HepG2 (cell line): ENCODE measurements around the gene CD81. TPM values are rescaled to one million over a fixed set of nuclear protein-coding genes. Genes with fewer than 3 reads are reported as not detected.

Source experiments
- ATAC-seq: fragments of 200-7000 bp; cut with Tn5 transposase; 3 replicates; pipeline ENCODE4 v1.9.1; 2020; ENCODE audit warnings: mild to moderate bottlenecking, moderate library complexity
- BruUV-seq: library from RNA; stranded (reverse); fragments of 400-500 nt; replicated peaks from 2 replicates; lab custom pipeline; 2021; lab: Mats Ljungman, UMichigan
- CTCF ChIA-PET: fragments of 300-600 bp; formaldehyde crosslinking; extraction: SDS; loops from one replicate; lab custom pipeline; 2021; ENCODE audit warnings: low total read pairs, inconsistent platforms, low intra/inter-chr PET ratio; lab: Yijun Ruan, JAX
- POLR2A ChIA-PET: fragments of 350-600 bp; sonication (Branson Sonifier 250); formaldehyde crosslinking; loops from one replicate; lab custom pipeline; 2020; ENCODE audit warnings: antibody characterized with exemption, inconsistent platforms; lab: Yijun Ruan, JAX
- DNase-seq: peaks from one replicate; pipeline ENCODE4 v3.0.0-alpha.2; 2015; ENCODE audit warnings: low spot score
- FAIRE-seq: peaks from 3 replicates; lab custom pipeline; 2011; peaks lifted over from hg19 to GRCh38; lab: Jason Lieb, UNC
- H2AFZ ChIP-seq: one replicate; pipeline ENCODE4 v1.6.1; 2011; ENCODE audit warnings: low read length, inconsistent platforms
- H3K27ac ChIP-seq: fragments of 300-600 bp; 3 replicates; pipeline ENCODE4 v1.8.0; 2011; ENCODE audit warnings: mixed run types, mild to moderate bottlenecking, mixed read lengths, low read length, inconsistent platforms; ENCODE audit not compliant: insufficient read depth; ENCODE audit errors: extremely low read length
- H3K27me3 ChIP-seq, 2 experiments: fragments of 200-600 bp in 1 of 2; 2 replicates in 1 of 2; 3 replicates in 1 of 2; pipeline versions ENCODE4 v1.6.0 to v1.8.0; 2011; ENCODE audit warnings: low read length in 2 of 2, mild to moderate bottlenecking in 2 of 2, moderate library complexity in 2 of 2, inconsistent platforms in 1 of 2; ENCODE audit not compliant: insufficient read depth in 2 of 2, control insufficient read depth in 1 of 2
- H3K36me3 ChIP-seq, 2 experiments: fragments of 200-600 bp in 1 of 2; replicated peaks in 1 of 2; 2 replicates in 1 of 2; 3 replicates in 1 of 2; pipeline versions ENCODE4 v1.5.1 to v1.8.0; 2011; ENCODE audit warnings: low read length in 2 of 2, inconsistent platforms in 1 of 2; ENCODE audit not compliant: insufficient read depth in 2 of 2, control insufficient read depth in 1 of 2
- H3K4me1 ChIP-seq: 2 replicates; pipeline ENCODE4 v1.5.1; 2012; ENCODE audit warnings: low read length, inconsistent platforms; ENCODE audit not compliant: insufficient read depth
- H3K4me2 ChIP-seq: 2 replicates; pipeline ENCODE4 v1.6.0; 2011; ENCODE audit warnings: low read depth, low read length, inconsistent platforms
- H3K4me3 ChIP-seq, 3 experiments: fragments of 200-600 bp in 1 of 3; sonication (generic), shearing (Covaris generic) in 1 of 3; replicated peaks in 1 of 3; 2 replicates each; pipeline ENCODE4 v1.5.1; 2011 to 2016; ENCODE audit warnings: low read length in 3 of 3, inconsistent platforms in 2 of 3, low read depth in 2 of 3, mild to moderate bottlenecking in 2 of 3, control low read depth in 1 of 3, mixed read lengths in 1 of 3; ENCODE audit not compliant: insufficient read depth in 1 of 3
- H3K79me2 ChIP-seq: one replicate; pipeline ENCODE4 v1.6.1; 2011; ENCODE audit warnings: low read length, inconsistent platforms; ENCODE audit not compliant: insufficient read depth
- H3K9ac ChIP-seq: 2 replicates; pipeline ENCODE4 v1.6.0; 2011; ENCODE audit warnings: mild to moderate bottlenecking, low read depth, low read length, inconsistent platforms; ENCODE audit not compliant: insufficient read depth
- H3K9me3 ChIP-seq: 2 replicates; pipeline ENCODE4 v1.5.1; 2012; ENCODE audit warnings: mild to moderate bottlenecking, low read length
- H4K20me1 ChIP-seq: 2 replicates; pipeline ENCODE4 v1.6.0; 2011; ENCODE audit warnings: inconsistent platforms, mild to moderate bottlenecking, low read length, moderate library complexity; ENCODE audit not compliant: insufficient read depth
- ATM ChIP-seq: fragments of 450-650 bp; IDR thresholded peaks from 2 replicates; pipeline ENCODE4 v1.7.1; 2017; ENCODE audit warnings: mild to moderate bottlenecking, borderline replicate concordance
- PAX8 ChIP-seq: sonication (generic); formaldehyde crosslinking; IDR thresholded peaks from 2 replicates; pipeline ENCODE4 v1.8.0; 2022; ENCODE audit warnings: mild to moderate bottlenecking, missing genetic modification reagents, borderline replicate concordance
- POLR2AphosphoS5 ChIP-seq: IDR thresholded peaks from 2 replicates; pipeline ENCODE4 v1.6.1; 2012; ENCODE audit warnings: low read depth, low read length
- SMYD3 ChIP-seq: sonication (generic); formaldehyde crosslinking; IDR thresholded peaks from 2 replicates; pipeline ENCODE4 v1.8.1; 2023; ENCODE audit warnings: mild to moderate bottlenecking, missing genetic modification reagents
- ZNF263 ChIP-seq: sonication (generic); formaldehyde crosslinking; IDR thresholded peaks from 2 replicates; pipeline ENCODE4 v1.4.0; 2020; ENCODE audit warnings: missing genetic modification reagents
- ZNF567 ChIP-seq: sonication (generic); formaldehyde crosslinking; IDR thresholded peaks from 2 replicates; pipeline ENCODE4 v1.8.1; 2023; ENCODE audit warnings: mild to moderate bottlenecking, missing genetic modification reagents, borderline replicate concordance
- ZNF605 ChIP-seq: sonication (generic); formaldehyde crosslinking; IDR thresholded peaks from 2 replicates; pipeline ENCODE4 v1.8.0; 2022; ENCODE audit warnings: mild to moderate bottlenecking, missing genetic modification reagents
- ZNF773 ChIP-seq: sonication (generic); formaldehyde crosslinking; IDR thresholded peaks from 2 replicates; pipeline ENCODE4 v1.4.0; 2020; ENCODE audit warnings: missing genetic modification reagents, borderline replicate concordance
- WGBS: methylation state at CpG from one replicate; pipeline ENCODE4 v1.1.6; 2017; ENCODE audit warnings: low lambda C conversion rate; 5-methylcytosine and 5-hydroxymethylcytosine counted together
- in situ Hi-C: cut with HindIII; loops from 2 replicates; pipeline ENCODE4 v1.10.0; 2017; ENCODE audit warnings: low pct_unique_long_range_greater_than_20kb; ENCODE audit not compliant: extremely low pct_ligation_motif_present
- intact Hi-C: fragments of 100-400 bp; cut with micrococcal nuclease; formaldehyde crosslinking; loops from one replicate; pipeline ENCODE4 v1.10.0; 2022; ENCODE audit not compliant: unreplicated experiment
- polyA plus RNA-seq, 8 experiments: library from polyadenylated mRNA; depleted of rRNA in 3 of 8; stranded (reverse) in 7 of 8; unstranded in 1 of 8; fragments of >200 nt; fragmentation: Illumina TruSeq in 4 of 8; extraction: Trizol in 4 of 8; gene quantifications; 2 replicates each; pipeline versions ENCODE4 v1.2.1 to v1.2.3, GENCODE V29; 2011 to 2016; ENCODE audit warnings: low read depth in 4 of 8, missing spikeins in 1 of 8, mixed read lengths in 1 of 8; ENCODE audit not compliant: insufficient read depth in 1 of 8
- total RNA-seq, 5 experiments: library from RNA; depleted of rRNA; stranded (reverse); fragments of >200 nt; fragmentation: Illumina TruSeq; extraction: Trizol; gene quantifications; 2 replicates each; pipeline ENCODE4 v1.2.3, GENCODE V29; 2016; ENCODE audit warnings: low read depth in 1 of 5
- TF ChIP-seq, protein P1 (sequence below): sonication (generic); formaldehyde crosslinking; IDR thresholded peaks from 2 replicates; pipeline ENCODE4 v1.4.0; 2020; ENCODE audit warnings: mild to moderate bottlenecking, low read depth, missing genetic modification reagents

CD81 gene
- total and polyA plus RNA-seq, 2 of the 13 experiments (the other 11 are each of a cell fraction or from before 2014, with no cell fraction given): not detected

DNA sequence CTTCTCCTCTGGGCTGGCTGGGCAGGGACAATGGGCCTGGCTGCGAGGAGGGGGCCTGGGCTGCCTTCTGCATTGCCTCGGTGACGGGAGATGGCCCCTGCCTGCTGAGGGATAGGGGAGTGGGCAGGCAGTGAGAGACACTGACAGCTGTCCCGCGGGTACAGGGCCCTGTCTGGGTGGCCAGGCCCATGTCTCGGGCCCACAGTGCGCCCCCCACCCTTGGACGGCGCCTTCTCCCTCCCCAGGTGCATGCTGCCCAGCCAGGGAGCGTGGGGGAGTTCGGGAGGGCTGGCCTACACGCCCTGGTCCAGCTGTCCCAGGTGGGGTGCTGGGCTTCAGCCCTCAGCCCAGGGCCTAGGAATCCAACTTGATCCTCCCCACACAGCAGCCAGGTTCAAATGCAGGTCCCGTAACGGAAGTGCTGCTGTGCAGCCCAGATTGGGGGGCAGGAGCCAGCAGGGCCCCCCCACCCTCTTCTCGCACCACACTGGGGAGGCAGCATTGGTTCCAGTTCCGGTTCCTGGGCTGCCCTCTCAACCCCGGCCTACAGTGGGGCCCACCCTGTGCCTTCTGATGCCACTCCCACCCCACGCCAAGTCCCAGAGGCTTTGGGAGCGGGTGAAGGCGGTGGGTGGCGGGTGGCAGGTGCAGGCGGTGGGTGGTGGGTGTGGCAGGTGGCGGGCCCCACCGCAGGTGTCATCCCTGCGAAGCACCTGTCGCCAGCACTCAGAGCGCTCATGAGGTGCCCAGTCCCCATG lies 16.2 kb downstream of the CD81 start:
- in situ Hi-C loops (no loop called here), intact Hi-C loops (no loop called here)
- WGBS: 70% methylated on average over 2 of the region's 27 CpGs
- H3K4me1 ChIP-seq: no peaks in the 10 kb centered on the region
- FAIRE-seq (no peak), ATAC-seq (no peak)
- CTCF ChIA-PET: no interaction called here
- H3K79me2 ChIP-seq: no peaks in the 10 kb centered on the region
- no TSS peak for BruUV-seq
- no peak overlapping the region for H3K4me2 ChIP-seq
- no peak overlapping the region for H3K9ac ChIP-seq
- H2AFZ ChIP-seq: no peak overlapping the region
- H3K9me3 ChIP-seq: no peaks in the 10 kb centered on the region
- H3K27ac ChIP-seq: no peak overlapping the region
- H4K20me1 ChIP-seq: no peaks in the 10 kb centered on the region
- no peaks in the 10 kb centered on the region for H3K36me3 ChIP-seq
- H3K4me3 ChIP-seq: no peak overlapping the region
- H3K27me3 ChIP-seq: peaks cover 8 to 38% of the 10 kb centered on the region in 2 experiments; a peak in 4 of 5 replicates
- TF ChIP-seq ATM (no peak), SMYD3 (CRISPR knock-in tag) (no peak), ZNF605 (CRISPR knock-in tag) (no peak), ZNF773 (no peak), PAX8 (CRISPR knock-in tag) (no peak), ZNF263 (CRISPR knock-in tag) (no peak), POLR2AphosphoS5 (no peak), ZNF567 (CRISPR knock-in tag) (no peak)
- TF ChIP-seq, protein P1, sequence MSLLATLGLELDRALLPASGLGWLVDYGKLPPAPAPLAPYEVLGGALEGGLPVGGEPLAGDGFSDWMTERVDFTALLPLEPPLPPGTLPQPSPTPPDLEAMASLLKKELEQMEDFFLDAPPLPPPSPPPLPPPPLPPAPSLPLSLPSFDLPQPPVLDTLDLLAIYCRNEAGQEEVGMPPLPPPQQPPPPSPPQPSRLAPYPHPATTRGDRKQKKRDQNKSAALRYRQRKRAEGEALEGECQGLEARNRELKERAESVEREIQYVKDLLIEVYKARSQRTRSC (CRISPR knock-in tag): no peak
- TF ChIP-seq, all 625 proteins: peak for 0
- POLR2A ChIA-PET: no interaction called here
- no peak for DNase-seq
